Measurements from ENCODE around the gene FAM227B. TPM values are rescaled to one million over a fixed set of nuclear protein-coding genes. Genes with fewer than 3 reads are reported as not detected.
"Not testable (repeated sequence)": the region's sequence is repeated elsewhere in the genome, so short reads cannot be mapped to it uniquely, and the experiment has no call there.

Gene FAM227B
- total RNA-seq, 1 experiment from 2014 or later, result 1.9 TPM

- TF ChIP-seq CTCF (IDR thresholded peaks at IDR 0.05; ENCODE audit: unreplicated experiment), result no peak
- intact Hi-C loops (cut with micrococcal nuclease; ENCODE audit: unreplicated experiment), result no loop called here
These were observed 214.1 kb downstream of the FAM227B start for GRCh38 chr15:49406352-49407118.

GRCh38 chr15:49402515-49403296, 217.9 kb downstream of the FAM227B start:
- H3K36me3 Mint-ChIP-seq (ENCODE audit: insufficient read depth, unreplicated experiment); intact Hi-C loops (cut with micrococcal nuclease; ENCODE audit: unreplicated experiment); H3K9me3 Mint-ChIP-seq (ENCODE audit: low read depth, unreplicated experiment); H3K4me3 Mint-ChIP-seq (ENCODE audit: low read depth, unreplicated experiment); DNase-seq; H3K4me1 Mint-ChIP-seq (ENCODE audit: low read depth, unreplicated experiment); CTCF ChIA-PET; H3K27ac Mint-ChIP-seq (ENCODE audit: unreplicated experiment); BruUV-seq (replicated peaks): not testable (repeated sequence)
- peaks cover 13% of the 10 kb centered on the region for H3K27me3 Mint-ChIP-seq (ENCODE audit: unreplicated experiment)

More at GRCh38 chr15:49406352-49407118, 214.1 kb downstream of the FAM227B start:
- CTCF ChIA-PET, result no interaction called here
- H3K36me3 Mint-ChIP-seq (ENCODE audit: insufficient read depth, unreplicated experiment), result no peaks in the 10 kb centered on the region
- no peak overlapping the region for H3K27ac Mint-ChIP-seq (ENCODE audit: unreplicated experiment)
- BruUV-seq (replicated peaks), result no TSS peak
- DNase-seq, result no peak
- peaks cover 2% of the 10 kb centered on the region for H3K9me3 Mint-ChIP-seq (ENCODE audit: low read depth, unreplicated experiment)
- no peak overlapping the region for H3K4me3 Mint-ChIP-seq (ENCODE audit: low read depth, unreplicated experiment)
- H3K4me1 Mint-ChIP-seq (ENCODE audit: low read depth, unreplicated experiment), result no peaks in the 10 kb centered on the region
- peaks cover 13% of the 10 kb centered on the region for H3K27me3 Mint-ChIP-seq (ENCODE audit: unreplicated experiment)

- no peaks in the 10 kb centered on the region for H3K27me3 Mint-ChIP-seq (ENCODE audit: unreplicated experiment)
- TF ChIP-seq CTCF (IDR thresholded peaks at IDR 0.05; ENCODE audit: unreplicated experiment), result no peak
- peaks cover 3% of the 10 kb centered on the region for H3K9me3 Mint-ChIP-seq (ENCODE audit: low read depth, unreplicated experiment)
- H3K27ac Mint-ChIP-seq (ENCODE audit: unreplicated experiment), result no peak overlapping the region
- DNase-seq, result no peak
- intact Hi-C loops (cut with micrococcal nuclease; ENCODE audit: unreplicated experiment), result no loop called here
- no peak overlapping the region for H3K4me3 Mint-ChIP-seq (ENCODE audit: low read depth, unreplicated experiment)
- H3K4me1 Mint-ChIP-seq (ENCODE audit: low read depth, unreplicated experiment), result no peaks in the 10 kb centered on the region
- CTCF ChIA-PET, result no interaction called here
- H3K36me3 Mint-ChIP-seq (ENCODE audit: insufficient read depth, unreplicated experiment), result no peaks in the 10 kb centered on the region
- no TSS peak for BruUV-seq (replicated peaks)
These were observed 233.1 kb downstream of the FAM227B start for GRCh38 chr15:49387471-49387870.

- Mint-ChIP-seq H3K9me3 (ENCODE audit: low read depth, unreplicated experiment) (peaks cover 3% of the 10 kb centered on the region), H3K4me1 (ENCODE audit: low read depth, unreplicated experiment) (no peaks in the 10 kb centered on the region), H3K36me3 (ENCODE audit: insufficient read depth, unreplicated experiment) (no peaks in the 10 kb centered on the region), H3K27me3 (ENCODE audit: unreplicated experiment) (no peaks in the 10 kb centered on the region), H3K4me3 (ENCODE audit: low read depth, unreplicated experiment) (no peak overlapping the region), H3K27ac (ENCODE audit: unreplicated experiment) (no peak overlapping the region)
- no peak for DNase-seq
- CTCF ChIA-PET, result no interaction called here
- intact Hi-C loops (cut with micrococcal nuclease; ENCODE audit: unreplicated experiment), result no loop called here
- no peak for TF ChIP-seq CTCF (IDR thresholded peaks at IDR 0.05; ENCODE audit: unreplicated experiment)
- BruUV-seq (replicated peaks), result no TSS peak
These were observed 237.4 kb downstream of the FAM227B start for GRCh38 chr15:49383266-49383665.

Measured in Calu3 (cell line).